HEK293T (cell line): ENCODE data around the gene RBM17.
"Not testable (repeated sequence)": the region's sequence is repeated elsewhere in the genome, so short reads cannot be mapped to it uniquely, and the experiment has no call there.

Experiments
- CTCF ChIA-PET: fragments of 350-600 bp; formaldehyde crosslinking; extraction: SDS; loops from one replicate; lab custom pipeline; 2021; ENCODE audit warnings: antibody characterized with exemption, inconsistent platforms; lab: Yijun Ruan, JAX
- POLR2A ChIA-PET: fragments of 350-600 bp; formaldehyde crosslinking; extraction: SDS; loops from one replicate; lab custom pipeline; 2020; ENCODE audit warnings: antibody characterized with exemption, inconsistent platforms; lab: Yijun Ruan, JAX
- DNase-seq: peaks from one replicate; pipeline ENCODE4 v3.0.0; 2012; ENCODE audit warnings: mixed read lengths; ENCODE audit errors: extremely low spot score
- ARNT ChIP-seq: fragments of 450-650 bp; IDR thresholded peaks from 2 replicates; pipeline ENCODE4 v1.6.1; 2017; ENCODE audit warnings: mild to moderate bottlenecking
- BHLHE40 ChIP-seq: fragments of 450-650 bp; IDR thresholded peaks from 2 replicates; pipeline ENCODE4 v1.6.1; 2016; ENCODE audit warnings: mild to moderate bottlenecking, moderate library complexity, borderline replicate concordance
- CTBP1 ChIP-seq: fragments of 450-650 bp; IDR thresholded peaks from 2 replicates; pipeline ENCODE4 v1.6.1; 2016; ENCODE audit warnings: borderline replicate concordance
- ELF4 ChIP-seq: fragments of 450-650 bp; IDR thresholded peaks from 2 replicates; pipeline ENCODE4 v1.6.1; 2017; ENCODE audit warnings: antibody characterized with exemption
- FOXA1 ChIP-seq: fragments of 450-650 bp; IDR thresholded peaks from 2 replicates; pipeline ENCODE4 v1.6.1; 2016; ENCODE audit warnings: mild to moderate bottlenecking
- FOXK2 ChIP-seq: fragments of 450-650 bp; IDR thresholded peaks from 2 replicates; pipeline ENCODE4 v1.6.1; 2016; ENCODE audit warnings: mild to moderate bottlenecking
- FOXM1 ChIP-seq: fragments of 450-650 bp; IDR thresholded peaks from 2 replicates; pipeline ENCODE4 v1.6.1; 2017; ENCODE audit warnings: mild to moderate bottlenecking, borderline replicate concordance
- HDGF ChIP-seq: fragments of 450-650 bp; IDR thresholded peaks from 2 replicates; pipeline ENCODE4 v1.6.1; 2017; ENCODE audit warnings: antibody characterized with exemption, borderline replicate concordance
- L3MBTL2 ChIP-seq: fragments of 450-650 bp; conservative IDR thresholded peaks from 2 replicates; pipeline ENCODE4 v1.6.1; 2016; ENCODE audit warnings: mild to moderate bottlenecking
- LEF1 ChIP-seq: fragments of 450-650 bp; IDR thresholded peaks from 2 replicates; pipeline ENCODE4 v1.6.1; 2017; ENCODE audit warnings: mild to moderate bottlenecking, borderline replicate concordance
- NFRKB ChIP-seq: fragments of 450-650 bp; IDR thresholded peaks from 2 replicates; pipeline ENCODE4 v1.6.1; 2016; ENCODE audit warnings: mild to moderate bottlenecking, moderate library complexity
- PKNOX1 ChIP-seq: fragments of 450-650 bp; IDR thresholded peaks from 2 replicates; pipeline ENCODE4 v1.6.1; 2016
- SP1 ChIP-seq: fragments of 450-650 bp; IDR thresholded peaks from 2 replicates; pipeline ENCODE4 v1.6.1; 2017
- SUZ12 ChIP-seq: fragments of 450-650 bp; IDR thresholded peaks from 2 replicates; pipeline ENCODE4 v1.6.1; 2016; ENCODE audit warnings: mild to moderate bottlenecking
- TARDBP ChIP-seq: fragments of 450-650 bp; IDR thresholded peaks from 2 replicates; pipeline ENCODE4 v1.6.1; 2016
- ZNF384 ChIP-seq: fragments of 450-650 bp; IDR thresholded peaks from 2 replicates; pipeline ENCODE4 v1.6.1; 2016

The RBM17 gene

DNA sequence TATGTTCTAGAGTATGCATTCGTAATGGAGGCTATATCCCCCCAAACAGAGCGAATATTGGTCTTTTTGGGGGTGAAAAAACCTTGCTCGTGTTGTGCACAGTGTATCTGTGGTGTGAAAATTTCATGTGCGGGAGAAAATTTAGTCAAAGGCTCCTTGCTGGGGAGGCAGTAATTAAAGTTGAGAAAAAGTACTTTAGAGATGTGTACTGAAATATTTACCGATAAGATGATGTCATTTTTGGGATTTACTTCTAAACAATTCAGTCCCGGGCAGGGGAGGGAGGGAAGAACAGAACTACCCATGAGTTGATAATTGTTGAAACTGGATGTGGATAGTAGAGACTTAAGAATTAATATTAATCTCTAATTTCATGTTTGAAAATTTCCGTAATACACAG is 9.3 kb downstream of the RBM17 start:
- no peak for TF ChIP-seq NFRKB
- TF ChIP-seq FOXA1 = no peak
- no peak for TF ChIP-seq HDGF
- TF ChIP-seq ELF4 = no peak
- no peak for TF ChIP-seq BHLHE40
- no peak for TF ChIP-seq SUZ12
- no peak for TF ChIP-seq LEF1
- no peak for TF ChIP-seq SP1
- TF ChIP-seq TARDBP = no peak
- TF ChIP-seq L3MBTL2 = no peak
- no peak for TF ChIP-seq PKNOX1
- TF ChIP-seq ARNT = no peak
- no peak for TF ChIP-seq FOXK2
- TF ChIP-seq FOXM1 = no peak
- no peak for TF ChIP-seq ZNF384
- TF ChIP-seq CTBP1 = no peak
- ChIA-PET POLR2A (no interaction called here), CTCF (interaction anchor here (0.7 kb wide), 1 partner anchor 38 kb away, joined by 4 read pairs; no protein-coding TSS in a partner anchor)
- no peak for DNase-seq

DNA sequence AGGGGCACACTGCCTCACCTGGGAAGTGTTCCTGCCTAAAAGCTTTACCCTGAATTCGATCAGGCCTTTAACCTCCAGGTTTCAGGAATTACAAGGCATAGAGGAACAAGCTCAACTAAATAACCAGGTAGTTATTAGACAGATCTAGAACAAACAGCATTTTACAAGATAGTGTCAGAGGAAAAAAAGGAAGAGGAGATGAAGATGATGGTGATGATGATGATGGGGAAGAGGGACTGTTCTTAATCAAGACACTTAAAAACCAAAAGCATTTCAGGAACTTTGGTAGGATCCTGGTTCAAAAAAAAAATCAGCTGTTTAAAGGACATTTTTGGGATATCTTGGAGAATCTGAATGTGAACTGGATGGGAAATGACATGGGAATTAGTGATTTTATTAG is 11.5 kb downstream of the RBM17 start:
- TF ChIP-seq FOXM1 (no peak), FOXA1 (no peak), PKNOX1 (no peak), ZNF384 (no peak)
- ChIA-PET POLR2A (interaction anchor here (0.6 kb wide), 1 partner anchor 102 kb away, joined by 3 read pairs; no protein-coding TSS in a partner anchor), CTCF (no interaction called here)
- no peak for DNase-seq

DNA sequence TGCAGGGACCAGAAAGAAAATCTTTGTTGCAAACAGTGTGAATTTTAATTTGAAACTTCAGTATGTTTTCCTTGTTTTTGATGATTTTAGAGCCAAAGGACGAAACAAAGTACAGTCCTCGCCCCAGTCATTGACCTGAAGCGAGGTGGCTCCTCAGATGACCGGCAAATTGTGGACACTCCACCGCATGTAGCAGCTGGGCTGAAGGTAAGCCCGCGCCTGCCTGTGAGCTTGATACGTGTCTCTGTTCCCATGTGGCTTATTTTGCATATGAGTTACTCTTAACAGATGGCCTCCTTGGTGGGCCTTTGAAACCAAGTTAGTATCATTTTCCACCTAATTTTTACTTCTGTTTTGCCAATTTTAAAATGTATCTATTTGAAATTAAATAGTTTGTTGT is 12.3 kb downstream of the RBM17 start:
- no peak for DNase-seq
- ChIA-PET POLR2A (no interaction called here), CTCF (no interaction called here)
- TF ChIP-seq L3MBTL2 (no peak), SP1 (no peak), ZNF384 (no peak), ARNT (no peak), PKNOX1 (no peak), FOXA1 (no peak), NFRKB (no peak), SUZ12 (no peak), TARDBP (no peak), CTBP1 (no peak), FOXK2 (no peak), BHLHE40 (no peak), LEF1 (no peak), ELF4 (no peak), FOXM1 (no peak)

DNA sequence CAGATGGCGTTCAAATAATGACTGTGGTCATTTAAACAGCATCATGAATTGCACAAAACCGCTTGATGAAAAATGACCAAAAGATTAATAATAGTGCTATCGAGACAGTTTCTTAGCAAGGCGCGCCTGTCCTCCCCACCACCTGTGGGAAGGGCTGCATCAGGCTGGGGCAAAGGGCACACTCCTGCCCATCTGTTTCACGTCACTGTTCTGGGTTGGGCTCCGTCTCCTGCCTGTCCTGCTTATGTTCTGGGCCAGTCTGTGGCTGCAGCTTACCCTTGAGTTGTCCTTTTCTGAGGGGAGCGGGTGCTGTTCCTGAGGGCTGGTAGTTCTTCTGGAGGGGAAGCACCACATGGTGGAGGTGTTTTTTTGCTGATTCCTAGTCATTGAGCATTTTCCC is 13.3 kb downstream of the RBM17 start:
- POLR2A ChIA-PET = no interaction called here
- no peak for DNase-seq

DNA sequence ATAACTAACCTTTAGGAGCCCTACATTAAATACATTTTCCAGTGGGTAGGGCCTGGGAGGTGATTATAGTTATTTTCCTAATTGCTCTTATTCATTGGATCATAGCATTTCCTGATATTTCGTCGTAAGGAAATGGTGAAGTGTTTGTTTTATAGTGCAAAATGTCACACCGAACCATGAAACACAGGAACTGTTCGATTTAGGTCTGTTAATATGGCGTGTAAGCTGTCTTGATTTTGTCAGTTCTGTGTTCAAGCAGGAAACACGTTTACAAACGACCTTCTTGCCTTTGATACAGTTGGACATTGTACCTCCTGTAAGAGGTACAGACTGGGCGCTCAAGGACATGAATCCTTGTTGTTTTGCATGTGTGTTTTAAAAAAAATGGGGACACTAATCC is 14.8 kb downstream of the RBM17 start:
- DNase-seq = no peak
- ChIA-PET CTCF (no interaction called here), POLR2A (no interaction called here)
- TF ChIP-seq CTBP1 = no peak
- TF ChIP-seq ZNF384 = no peak
- no peak for TF ChIP-seq L3MBTL2
- no peak for TF ChIP-seq FOXA1
- TF ChIP-seq FOXM1 = no peak
- no peak for TF ChIP-seq SUZ12
- no peak for TF ChIP-seq HDGF
- TF ChIP-seq ELF4 = no peak
- TF ChIP-seq FOXK2 = no peak
- TF ChIP-seq PKNOX1 = no peak
- TF ChIP-seq NFRKB = no peak
- TF ChIP-seq LEF1 = no peak
- TF ChIP-seq SP1 = no peak
- TF ChIP-seq TARDBP = no peak
- TF ChIP-seq ARNT = no peak
- no peak for TF ChIP-seq BHLHE40

More for the DNA sequence above, 13.3 kb downstream of the RBM17 start:
- CTCF ChIA-PET = no interaction called here
- TF ChIP-seq LEF1 (no peak), NFRKB (no peak), ZNF384 (no peak), L3MBTL2 (no peak), ARNT (no peak), BHLHE40 (no peak), FOXA1 (no peak), CTBP1 (no peak), HDGF (no peak)

GRCh38 chr10:6107616-6108015 is 18.8 kb downstream of the RBM17 start:
- DNase-seq, POLR2A ChIA-PET: not testable (repeated sequence)
- CTCF ChIA-PET = interaction anchor here (0.7 to 2.1 kb wide), 2 partner anchors 12 to 294 kb away, joined by 5 to 8 read pairs; no protein-coding TSS in a partner anchor
